KBM-7 (cell line): ENCODE measurements around the gene TNNT3.
"Not testable (repeated sequence)": the region's sequence is repeated elsewhere in the genome, so short reads cannot be mapped to it uniquely, and the experiment has no call there.

Experiments used
- DNase-seq: peaks from one replicate; pipeline ENCODE4 v3.0.0-alpha.2; 2015
- in situ Hi-C: fragments of 300-500 bp; cut with MboI; formaldehyde crosslinking; loops from 2 replicates; pipeline ENCODE4 v1.14.3; 2020; ENCODE audit warnings: low sequenced_read_pairs, low pct_unique_long_range_greater_than_20kb, mixed read lengths

The TNNT3 gene

GRCh38 chr11:1929621-1930461 is 10.3 kb downstream of the TNNT3 start:
- no peak for DNase-seq
- in situ Hi-C loops, result no loop called here

- DNase-seq, result no peak
- in situ Hi-C loops, result no loop called here
Observed at GRCh38 chr11:1930462-1930830, 10.9 kb downstream of the TNNT3 start.

GRCh38 chr11:1931341-1932104 is 12.0 kb downstream of the TNNT3 start:
- in situ Hi-C loops, result no loop called here
- DNase-seq, result no peak

- no peak for DNase-seq
- in situ Hi-C loops, result no loop called here
Observed at GRCh38 chr11:1932105-1932480, 12.6 kb downstream of the TNNT3 start.

- in situ Hi-C loops, result no loop called here
- no peak for DNase-seq
Observed at GRCh38 chr11:1932681-1933080, 13.2 kb downstream of the TNNT3 start.

- no peak for DNase-seq
Observed at GRCh38 chr11:1933416-1934334, 14.2 kb downstream of the TNNT3 start.

GRCh38 chr11:1934335-1935155 is 15.0 kb downstream of the TNNT3 start:
- in situ Hi-C loops, result no loop called here

More at GRCh38 chr11:1933416-1934334, 14.2 kb downstream of the TNNT3 start:
- in situ Hi-C loops, result no loop called here

GRCh38 chr11:1935156-1936071 is 15.9 kb downstream of the TNNT3 start:
- in situ Hi-C loops, result no loop called here

More at GRCh38 chr11:1934335-1935155, 15.0 kb downstream of the TNNT3 start:
- DNase-seq, result no peak

GRCh38 chr11:1936072-1936780 is 16.7 kb downstream of the TNNT3 start:
- no peak for DNase-seq
- in situ Hi-C loops, result no loop called here

More at GRCh38 chr11:1935156-1936071, 15.9 kb downstream of the TNNT3 start:
- DNase-seq, result no peak

- DNase-seq, result no peak
- in situ Hi-C loops, result no loop called here
Observed at GRCh38 chr11:1936781-1937615, 17.5 kb downstream of the TNNT3 start.

GRCh38 chr11:1937616-1938342 is 18.3 kb downstream of the TNNT3 start:
- DNase-seq, result no peak
- in situ Hi-C loops, result no loop called here

GRCh38 chr11:1938343-1939005 is 19.0 kb downstream of the TNNT3 start:
- DNase-seq, result no peak
- in situ Hi-C loops, result no loop called here

- in situ Hi-C loops, result no loop called here
- no peak for DNase-seq
Observed at GRCh38 chr11:1939006-1939625, 19.6 kb downstream of the TNNT3 start.

- DNase-seq, in situ Hi-C loops: not testable (repeated sequence)
Observed at GRCh38 chr11:1939788-1940187, 20.3 kb downstream of the TNNT3 start.
